ENCODE data around the gene PDSS2.
"Not testable (repeated sequence)": the region's sequence is repeated elsewhere in the genome, so short reads cannot be mapped to it uniquely, and the experiment has no call there.

The PDSS2 gene

DNA sequence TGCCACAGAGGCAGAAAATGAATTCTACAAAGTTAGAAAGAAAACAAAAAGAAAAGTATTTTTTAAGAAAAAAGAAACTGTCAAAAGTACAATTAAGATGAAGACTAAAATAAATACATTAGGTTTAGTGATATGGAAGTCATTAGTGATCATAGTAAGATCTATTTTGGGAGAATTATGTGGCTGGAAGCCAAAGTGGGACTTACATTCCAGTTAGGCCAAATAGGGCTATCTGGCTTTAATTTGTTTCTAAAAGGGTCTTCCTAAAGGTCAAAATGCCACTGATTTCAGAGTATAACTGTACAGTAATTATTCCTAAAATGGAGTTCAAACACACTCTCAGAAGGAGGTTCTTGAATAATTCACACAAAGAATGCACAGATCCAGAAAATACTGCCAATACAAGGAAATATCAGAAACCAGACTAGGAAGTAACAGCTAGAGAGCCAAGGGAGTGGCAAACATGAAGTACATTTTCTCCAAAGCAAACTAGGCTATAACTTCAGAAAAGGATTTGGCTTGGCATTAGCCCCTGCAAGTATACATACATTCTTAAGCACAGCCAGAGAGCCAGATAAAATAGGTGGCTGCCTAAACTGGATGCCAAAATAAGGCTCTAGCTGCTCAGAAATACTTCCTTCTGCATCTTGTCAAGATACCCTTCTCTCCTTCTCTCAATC lies 45.3 kb downstream of the PDSS2 start:
- no peak for DNase-seq

- DNase-seq: no peak
Observed at GRCh38 chr6:107411161-107411560, 48.2 kb downstream of the PDSS2 start.

- no peak for DNase-seq
Observed at GRCh38 chr6:107409942-107410341, 49.4 kb downstream of the PDSS2 start.

GRCh38 chr6:107408714-107409113 lies 50.6 kb downstream of the PDSS2 start:
- no peak for DNase-seq

GRCh38 chr6:107405002-107405401 lies 54.4 kb downstream of the PDSS2 start:
- DNase-seq: no peak

GRCh38 chr6:107402533-107402932 lies 56.8 kb downstream of the PDSS2 start:
- DNase-seq: no peak

DNA sequence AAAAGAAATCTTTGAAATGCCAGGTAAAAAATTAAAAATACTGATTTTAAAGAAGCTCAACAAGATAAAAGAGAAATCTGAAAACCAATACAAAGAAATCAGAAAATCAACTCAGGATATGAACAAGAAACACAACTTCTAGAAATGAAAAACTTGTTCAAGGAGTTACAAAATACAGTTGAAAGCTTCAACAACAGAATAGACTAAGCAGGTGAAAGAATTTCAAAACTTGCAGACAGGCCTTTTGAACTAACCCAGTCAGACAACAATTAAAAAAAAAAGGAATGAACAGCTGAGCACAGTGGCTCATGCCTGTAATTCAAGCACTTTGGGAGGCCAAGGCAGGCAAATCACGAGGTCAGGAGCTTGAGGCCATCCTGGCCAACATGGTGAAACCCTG lies 57.8 kb downstream of the PDSS2 start:
- no peak for DNase-seq

DNA sequence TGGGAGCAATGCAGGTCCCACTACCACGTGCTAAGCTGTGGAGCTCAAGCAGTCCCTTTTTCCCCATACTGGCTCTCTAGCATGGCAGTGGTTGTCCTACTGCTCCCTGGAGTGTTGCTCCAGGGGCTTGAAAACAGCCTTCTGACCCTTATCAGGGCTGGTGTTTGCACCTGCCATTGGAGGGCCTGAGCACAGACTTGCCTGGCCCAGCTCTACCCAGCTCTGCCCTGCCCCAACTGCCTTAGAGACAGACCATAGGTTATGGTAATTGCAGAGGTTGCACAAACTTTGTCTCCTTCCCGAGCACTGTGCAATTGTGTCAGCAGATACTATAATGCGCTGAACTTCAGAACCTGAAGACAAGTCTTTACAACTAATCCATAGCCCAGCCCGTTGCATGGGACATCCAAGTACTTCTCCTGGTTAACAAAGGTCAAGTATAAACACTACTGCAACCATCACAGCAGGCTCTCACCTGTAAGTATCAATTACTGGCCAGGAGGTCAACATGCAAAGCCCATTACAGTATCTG lies 58.7 kb downstream of the PDSS2 start:
- DNase-seq: peak; percentile 12

GRCh38 chr6:107399935-107400334 lies 59.4 kb downstream of the PDSS2 start:
- no peak for DNase-seq

DNA sequence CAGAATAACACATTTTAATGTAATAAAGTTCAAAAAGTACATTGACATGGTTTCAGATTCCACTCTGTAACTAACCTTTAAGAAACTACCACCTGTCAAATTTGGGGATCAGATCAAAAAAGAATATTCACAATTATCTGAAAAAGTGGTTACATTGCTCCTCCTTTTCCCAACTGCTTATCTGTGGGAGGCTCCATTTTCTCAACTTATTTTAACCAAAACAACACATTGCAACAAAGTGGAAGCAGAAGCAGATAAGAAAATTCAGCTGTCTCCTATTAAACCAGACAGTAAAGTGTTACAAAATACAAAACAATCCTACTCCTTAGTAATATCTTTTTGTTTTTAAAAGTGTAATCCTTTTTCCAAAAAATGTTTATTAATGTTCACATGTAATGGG lies 61.4 kb downstream of the PDSS2 start:
- DNase-seq: no peak

DNA sequence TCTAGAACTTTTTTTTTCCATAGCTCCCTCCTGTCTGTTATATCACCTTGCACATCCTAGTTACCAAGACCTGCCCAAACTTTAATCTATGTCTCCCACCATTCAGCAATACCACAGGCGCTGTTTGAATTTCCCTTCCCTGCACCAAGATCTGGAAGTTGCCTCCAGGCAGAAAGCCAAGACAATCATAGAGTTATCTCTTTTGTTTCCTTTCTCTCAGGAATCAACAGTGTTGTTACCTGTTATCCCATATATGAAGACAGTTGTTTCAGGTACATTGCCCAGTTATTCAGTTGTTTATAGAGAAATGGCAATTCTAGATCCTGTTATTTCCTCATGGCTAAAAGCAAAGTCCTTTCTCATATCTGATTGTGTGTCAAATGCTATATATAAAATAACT lies 63.2 kb downstream of the PDSS2 start:
- peak; percentile 13 for DNase-seq

DNA sequence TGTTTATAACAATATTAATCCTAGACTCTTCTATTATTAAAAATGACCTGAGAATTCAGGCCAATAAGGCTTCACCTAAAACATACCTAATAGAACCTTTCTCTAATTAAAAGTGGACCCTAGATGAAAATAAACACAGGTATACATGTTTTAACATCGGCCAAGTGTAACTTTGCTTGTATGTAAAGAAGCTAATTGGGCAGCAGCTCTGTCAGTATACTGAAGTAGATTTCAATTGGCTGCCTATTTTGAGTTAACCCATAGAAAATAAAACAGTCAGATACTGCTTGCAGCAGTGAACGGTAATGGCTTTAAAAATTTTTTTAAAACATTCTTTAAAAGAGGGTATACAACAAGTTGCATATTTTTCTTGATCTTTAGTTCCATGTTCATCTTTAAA lies 67.3 kb downstream of the PDSS2 start:
- no peak for DNase-seq

GRCh38 chr6:107390685-107391435 lies 68.5 kb downstream of the PDSS2 start:
- DNase-seq: no peak

- DNase-seq: no peak
Observed at GRCh38 chr6:107390056-107390455, 69.3 kb downstream of the PDSS2 start.

DNA sequence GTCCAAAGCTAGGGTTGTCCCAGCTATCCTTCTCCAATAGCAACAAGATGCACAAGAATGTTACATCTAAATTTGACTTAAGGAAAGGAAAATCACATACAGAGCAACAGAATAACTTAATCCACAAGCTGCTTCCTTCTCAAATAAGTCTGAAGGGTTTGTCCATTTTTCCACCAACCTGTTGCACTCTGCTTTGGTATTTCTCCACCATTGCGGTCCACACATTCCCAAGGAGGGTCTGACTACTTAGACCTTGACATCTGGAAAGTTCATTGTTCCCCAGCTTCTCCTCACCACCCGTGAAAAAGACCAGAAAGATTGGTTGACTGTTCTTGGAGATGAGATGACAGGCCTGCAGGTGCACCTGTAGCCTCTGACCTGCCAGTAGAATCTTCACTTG lies 72.5 kb downstream of the PDSS2 start:
- no peak for DNase-seq

DNA sequence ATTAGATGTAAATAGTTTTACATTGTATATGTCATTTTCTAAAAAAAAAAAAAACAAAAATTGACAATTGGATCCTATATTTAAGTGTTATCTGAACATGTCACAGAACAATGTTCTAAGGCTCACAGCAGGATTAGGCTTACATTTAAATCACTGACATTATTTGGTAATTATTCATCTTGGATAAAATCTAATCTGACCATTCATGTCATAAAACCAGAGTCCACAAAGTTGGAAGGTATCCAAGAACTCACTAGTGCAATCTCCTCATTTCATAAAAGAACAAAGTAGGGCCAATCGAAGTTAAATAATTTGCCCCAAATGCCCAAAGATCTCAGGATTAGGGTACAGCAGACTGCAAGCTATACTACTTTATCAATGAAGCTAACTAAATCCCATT lies 73.0 kb downstream of the PDSS2 start:
- DNase-seq: peak; percentile 50

DNA sequence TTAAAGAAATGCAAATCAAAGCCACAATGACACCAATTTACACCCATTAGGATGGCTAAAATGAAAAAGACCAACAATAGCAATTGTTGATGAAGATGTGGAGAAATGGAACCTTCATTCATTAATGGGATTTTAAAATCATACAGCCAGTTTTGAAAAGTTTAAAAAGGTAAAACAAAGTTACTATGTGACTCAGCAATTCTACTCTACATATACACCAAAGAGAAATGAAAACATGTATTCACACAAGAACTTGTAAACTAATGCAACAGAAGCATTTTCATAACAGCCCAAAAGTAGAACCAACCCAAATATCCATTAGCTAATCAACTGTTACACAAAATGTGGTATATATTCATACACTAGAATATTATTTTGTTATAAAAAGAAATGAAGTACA lies 75.7 kb downstream of the PDSS2 start:
- no peak for DNase-seq

DNA sequence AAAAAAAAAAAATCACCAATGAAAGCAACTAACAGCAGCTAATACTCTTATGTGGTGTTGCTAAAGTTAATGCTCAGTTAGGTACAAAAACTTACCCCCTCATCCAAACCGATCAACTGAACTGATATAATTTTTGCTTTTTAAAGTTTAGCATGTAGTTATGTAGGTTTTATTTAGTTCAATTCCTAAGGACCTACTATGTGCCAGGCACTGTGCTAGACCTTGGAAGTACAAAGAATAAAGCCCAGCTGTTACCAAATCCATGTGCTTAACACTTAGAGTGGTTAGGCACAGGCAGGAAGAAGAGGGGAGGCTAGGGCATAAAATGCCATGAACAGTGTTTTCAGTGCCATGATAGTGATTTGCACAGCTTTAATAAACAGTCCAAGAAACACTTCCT lies 85.1 kb downstream of the PDSS2 start:
- DNase-seq: no peak

GRCh38 chr6:107369493-107369892 lies 89.9 kb downstream of the PDSS2 start:
- no peak for DNase-seq

- no peak for DNase-seq
Observed at GRCh38 chr6:107368471-107368870, 90.9 kb downstream of the PDSS2 start.

DNA sequence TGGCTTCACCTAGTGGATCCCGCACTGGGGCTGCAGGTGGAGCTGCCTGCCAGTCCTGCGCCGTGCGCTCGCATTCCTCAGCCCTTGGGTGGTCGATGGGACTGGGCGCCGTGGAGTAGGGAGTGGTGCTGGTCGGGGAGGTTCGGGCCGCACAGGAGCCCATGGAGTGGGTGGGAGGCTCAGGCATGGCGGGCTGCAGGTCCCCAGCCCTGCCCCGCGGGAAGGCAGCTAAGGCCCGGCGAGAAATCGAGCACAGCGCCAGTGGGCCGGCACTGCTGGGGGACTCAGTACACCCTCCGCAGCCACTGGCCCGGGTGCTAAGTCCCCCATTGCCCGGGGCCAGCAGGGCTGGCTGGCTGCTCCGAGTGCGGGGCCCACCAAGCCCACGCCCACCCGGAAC lies 95.2 kb downstream of the PDSS2 start:
- DNase-seq: not testable (repeated sequence)

GRCh38 chr6:107361753-107362604 lies 97.4 kb downstream of the PDSS2 start:
- DNase-seq: no peak

GRCh38 chr6:107360476-107360875 lies 98.9 kb downstream of the PDSS2 start:
- no peak for DNase-seq

DNA sequence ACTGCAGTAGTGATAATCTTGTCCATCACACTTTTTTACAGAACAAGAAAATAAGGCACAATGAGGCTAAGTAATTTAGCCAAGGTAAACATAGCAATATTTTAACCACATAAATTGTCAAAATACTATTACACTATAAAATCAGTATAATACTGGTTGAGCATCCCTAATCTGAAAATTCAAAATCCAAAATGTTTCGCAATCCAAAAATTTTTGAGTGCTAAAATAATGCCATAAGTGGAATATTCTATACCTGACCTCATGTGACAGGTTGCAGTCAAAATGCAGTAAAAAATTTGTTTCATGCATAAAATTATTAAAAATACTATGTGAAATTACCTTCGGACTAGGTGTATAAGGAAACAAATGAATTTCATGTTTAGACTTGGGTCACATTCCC lies 101.5 kb downstream of the PDSS2 start:
- DNase-seq: no peak

Measured in NCI-H69 (cell line).